IMR-90 (cell line): ENCODE results near the gene TTC7B.

Experiments used
- CEBPB ChIP-seq: IDR thresholded peaks from 2 replicates; pipeline ENCODE4 v1.6.1; 2012; ENCODE audit warnings: low read depth, low read length, improper control_type of control experiment
- CHD1 ChIP-seq: IDR thresholded peaks from 2 replicates; pipeline ENCODE4 v1.6.1; 2012; ENCODE audit warnings: low read depth, low read length, improper control_type of control experiment
- FOS ChIP-seq: fragments of 150-350 bp; IDR thresholded peaks from 2 replicates; pipeline ENCODE4 v1.6.1; 2016; ENCODE audit warnings: low read depth, low read length
- MAFK ChIP-seq: IDR thresholded peaks from 2 replicates; pipeline ENCODE4 v1.6.1; 2012; ENCODE audit warnings: low read depth, low read length, improper control_type of control experiment
- NFE2L2 ChIP-seq: fragments of 150-350 bp; IDR thresholded peaks from 2 replicates; pipeline ENCODE4 v1.6.1; 2016; ENCODE audit warnings: low read depth, mild to moderate bottlenecking, low read length
- POLR2A ChIP-seq: IDR thresholded peaks from 2 replicates; pipeline ENCODE4 v1.6.1; 2012; ENCODE audit warnings: mild to moderate bottlenecking, low read depth, low read length
- RAD21 ChIP-seq: IDR thresholded peaks from 2 replicates; pipeline ENCODE4 v1.6.1; 2012; ENCODE audit warnings: low read length, improper control_type of control experiment
- RFX5 ChIP-seq: IDR thresholded peaks from 2 replicates; pipeline ENCODE4 v1.8.0; 2012; ENCODE audit warnings: low read depth, mild to moderate bottlenecking, low read length, moderate library complexity
- TF ChIP-seq, protein P1 (sequence below): conservative IDR thresholded peaks from 2 replicates; pipeline ENCODE4 v1.5.1; 2012; ENCODE audit warnings: mild to moderate bottlenecking, low read depth, low read length, improper control_type of control experiment

DNA sequence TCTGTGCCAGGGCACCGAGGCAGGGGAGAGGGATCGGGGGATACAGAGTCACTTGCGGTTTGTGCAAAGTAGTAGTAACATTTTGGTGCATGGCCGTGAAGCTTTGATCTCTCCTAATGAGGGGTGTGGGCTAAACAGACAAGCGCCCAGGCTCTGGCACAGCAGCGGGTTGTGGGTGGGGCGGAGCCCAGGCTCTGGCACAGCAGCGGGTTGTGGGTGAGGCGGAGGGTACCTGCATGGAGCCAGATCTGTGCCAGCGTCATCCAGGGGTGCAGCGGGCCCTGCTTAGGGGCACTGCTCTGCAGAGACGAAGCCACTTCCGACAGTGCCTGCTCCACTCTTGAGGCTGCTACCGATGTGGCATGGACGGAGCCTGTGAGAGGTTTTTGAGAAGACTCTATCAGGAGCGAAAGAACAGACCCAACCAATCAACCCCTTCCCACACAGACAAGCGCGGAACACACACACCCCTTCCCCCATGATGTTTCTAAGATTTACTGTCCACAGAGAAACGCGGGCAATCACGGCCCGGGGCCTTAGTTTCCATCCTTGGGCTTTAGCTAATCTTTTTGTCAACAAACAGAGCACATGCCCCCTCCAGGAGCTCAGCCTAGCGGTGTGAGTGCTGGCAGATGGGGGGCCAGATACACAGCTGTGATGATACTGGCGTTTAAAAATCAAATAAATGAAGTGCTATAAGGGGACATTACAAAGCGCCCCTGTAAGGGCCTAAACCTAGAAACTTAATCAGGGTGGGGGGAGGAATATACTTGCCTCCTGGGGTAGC, 222.8 kb downstream of the TTC7B start:
- TF ChIP-seq, protein P1, sequence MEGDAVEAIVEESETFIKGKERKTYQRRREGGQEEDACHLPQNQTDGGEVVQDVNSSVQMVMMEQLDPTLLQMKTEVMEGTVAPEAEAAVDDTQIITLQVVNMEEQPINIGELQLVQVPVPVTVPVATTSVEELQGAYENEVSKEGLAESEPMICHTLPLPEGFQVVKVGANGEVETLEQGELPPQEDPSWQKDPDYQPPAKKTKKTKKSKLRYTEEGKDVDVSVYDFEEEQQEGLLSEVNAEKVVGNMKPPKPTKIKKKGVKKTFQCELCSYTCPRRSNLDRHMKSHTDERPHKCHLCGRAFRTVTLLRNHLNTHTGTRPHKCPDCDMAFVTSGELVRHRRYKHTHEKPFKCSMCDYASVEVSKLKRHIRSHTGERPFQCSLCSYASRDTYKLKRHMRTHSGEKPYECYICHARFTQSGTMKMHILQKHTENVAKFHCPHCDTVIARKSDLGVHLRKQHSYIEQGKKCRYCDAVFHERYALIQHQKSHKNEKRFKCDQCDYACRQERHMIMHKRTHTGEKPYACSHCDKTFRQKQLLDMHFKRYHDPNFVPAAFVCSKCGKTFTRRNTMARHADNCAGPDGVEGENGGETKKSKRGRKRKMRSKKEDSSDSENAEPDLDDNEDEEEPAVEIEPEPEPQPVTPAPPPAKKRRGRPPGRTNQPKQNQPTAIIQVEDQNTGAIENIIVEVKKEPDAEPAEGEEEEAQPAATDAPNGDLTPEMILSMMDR, result no peak
- TF ChIP-seq FOS, result no peak
- TF ChIP-seq CHD1, result no peak
- no peak for TF ChIP-seq RAD21
- no peak for TF ChIP-seq POLR2A
- TF ChIP-seq NFE2L2, result no peak
- no peak for TF ChIP-seq RFX5
- no peak for TF ChIP-seq MAFK
- TF ChIP-seq CEBPB, result no peak
